HCT116 (cell line): ENCODE measurements around the gene RAD9A. TPM values are rescaled to one million over a fixed set of nuclear protein-coding genes. Genes with fewer than 3 reads are reported as not detected.

Experiments used
- ATAC-seq: fragments of 200-7000 bp; cut with Tn5 transposase; 2 replicates; pipeline ENCODE4 v1.9.1; 2020; ENCODE audit warnings: mild to moderate bottlenecking, moderate library complexity
- BruUV-seq: library from RNA; stranded (reverse); fragments of 400-500 nt; replicated peaks from 2 replicates; lab custom pipeline; 2021; lab: Mats Ljungman, UMichigan
- CTCF ChIA-PET: fragments of 300-600 bp; sonication (Branson Sonifier 250); formaldehyde crosslinking; loops from one replicate; lab custom pipeline; 2021; ENCODE audit warnings: antibody characterized with exemption; lab: Charles Lee
- POLR2A ChIA-PET: fragments of 300-600, 350-600 bp; sonication (Branson Sonifier 250); formaldehyde crosslinking; loops from one replicate; lab custom pipeline; 2021; ENCODE audit warnings: antibody characterized with exemption; lab: Charles Lee
- RAD21 ChIA-PET, 2 experiments: fragments of 300-600 bp; sonication (Branson Sonifier 250); formaldehyde crosslinking; loops; one replicate each; lab custom pipeline; 2023; ENCODE audit warnings: low total read pairs in 2 of 2; ENCODE audit not compliant: uncharacterized antibody in 2 of 2, unreplicated experiment in 2 of 2, low non-redundant PET in 1 of 2; lab: Charles Lee
- DNase-seq: peaks from one replicate; pipeline ENCODE4 v3.0.0-alpha.2; 2010; ENCODE audit warnings: low read depth, low spot score
- H2AFZ ChIP-seq: fragments of 200-600 bp; shearing (Covaris generic), sonication (generic); 2 replicates; pipeline ENCODE4 v1.6.1; 2017; ENCODE audit warnings: low read depth, mixed run types, mixed read lengths, antibody characterized with exemption, low read length; ENCODE audit not compliant: poor library complexity, severe bottlenecking
- H3K27ac ChIP-seq: 2 replicates; pipeline ENCODE4 v1.5.1; 2012; ENCODE audit warnings: low read depth, low read length
- H3K27me3 ChIP-seq: fragments of 200-600 bp; sonication (generic); 2 replicates; pipeline ENCODE4 v1.6.1; 2016; ENCODE audit warnings: mixed run types, low read length, mixed read lengths; ENCODE audit not compliant: insufficient read depth
- H3K36me3 ChIP-seq, 2 experiments: fragments of 200-500 bp in 1 of 2; fragments of 200-600 bp in 1 of 2; sonication (Bioruptor generic) in 1 of 2; sonication (generic) in 1 of 2; 2 replicates each; pipeline versions ENCODE4 v1.5.1 to v1.6.1; 2014 to 2016; ENCODE audit warnings: low read length in 2 of 2, inconsistent platforms in 1 of 2, mixed read lengths in 1 of 2, mixed run types in 1 of 2; ENCODE audit not compliant: insufficient read depth in 2 of 2, control insufficient read depth in 1 of 2
- H3K4me1 ChIP-seq, 2 experiments: fragments of 200-600 bp in 1 of 2; sonication (generic) in 1 of 2; 2 replicates each; pipeline versions ENCODE4 v1.5.1 to v1.6.1; 2012 to 2017; ENCODE audit warnings: low read length in 2 of 2, inconsistent platforms in 1 of 2, mild to moderate bottlenecking in 1 of 2, mixed read lengths in 1 of 2, mixed run types in 1 of 2, moderate library complexity in 1 of 2; ENCODE audit not compliant: insufficient read depth in 2 of 2, control insufficient read depth in 1 of 2
- H3K4me2 ChIP-seq: fragments of 200-600 bp; sonication (generic); 2 replicates; pipeline ENCODE4 v1.6.1; 2017; ENCODE audit warnings: mixed run types, low read length, mixed read lengths
- H3K4me3 ChIP-seq, 2 experiments: fragments of 200-600 bp in 1 of 2; sonication (generic) in 1 of 2; replicated peaks in 1 of 2; 2 replicates each; pipeline ENCODE4 v1.5.1; 2011 to 2016; ENCODE audit warnings: low read length in 2 of 2, control low read depth in 1 of 2, low read depth in 1 of 2, mild to moderate bottlenecking in 1 of 2, mixed read lengths in 1 of 2, mixed run types in 1 of 2
- H3K79me2 ChIP-seq: fragments of 200-600 bp; sonication (generic); 2 replicates; pipeline ENCODE4 v1.6.1; 2017; ENCODE audit warnings: mild to moderate bottlenecking, mixed run types, low read length, moderate library complexity, mixed read lengths; ENCODE audit not compliant: insufficient read depth
- H3K9ac ChIP-seq: fragments of 200-600 bp; sonication (generic); 2 replicates; pipeline ENCODE4 v1.6.1; 2016; ENCODE audit warnings: low read length, mixed read lengths
- H3K9me2 ChIP-seq: fragments of 200-600 bp; sonication (generic), shearing (Covaris generic); 2 replicates; pipeline ENCODE4 v1.6.1; 2017; ENCODE audit warnings: mixed run types, mild to moderate bottlenecking, moderate library complexity; ENCODE audit not compliant: insufficient read depth
- H3K9me3 ChIP-seq, 2 experiments: fragments of 200-500 bp in 1 of 2; fragments of 200-600 bp in 1 of 2; sonication (Bioruptor generic) in 1 of 2; sonication (generic) in 1 of 2; 2 replicates each; pipeline ENCODE4 v1.6.1; 2014 to 2017; ENCODE audit warnings: low read length in 2 of 2, mixed read lengths in 2 of 2, inconsistent platforms in 1 of 2, low read depth in 1 of 2, mild to moderate bottlenecking in 1 of 2, mixed run types in 1 of 2, moderate library complexity in 1 of 2; ENCODE audit not compliant: control insufficient read depth in 1 of 2, insufficient read depth in 1 of 2
- H4K20me1 ChIP-seq: fragments of 200-600 bp; sonication (generic), shearing (Covaris generic); 2 replicates; pipeline ENCODE4 v1.6.1; 2017; ENCODE audit warnings: mixed run types, mild to moderate bottlenecking, moderate library complexity; ENCODE audit not compliant: insufficient read depth
- CTCF ChIP-seq, 3 experiments: fragments of 200-600 bp in 1 of 3; sonication (generic) in 1 of 3; IDR thresholded peaks in 2 of 3; conservative IDR thresholded peaks in 1 of 3; 2 replicates each; pipeline ENCODE4 v1.5.1; 2012 to 2017; ENCODE audit warnings: low read depth in 2 of 3, low read length in 2 of 3, antibody characterized with exemption in 1 of 3, borderline replicate concordance in 1 of 3, control low read depth in 1 of 3, mild to moderate bottlenecking in 1 of 3, mixed read lengths in 1 of 3, mixed run types in 1 of 3, moderate library complexity in 1 of 3; ENCODE audit not compliant: insufficient read depth in 1 of 3
- JUND ChIP-seq: IDR thresholded peaks from 2 replicates; pipeline ENCODE4 v1.6.1; 2012
- POLR2AphosphoS5 ChIP-seq: IDR thresholded peaks from 2 replicates; pipeline ENCODE4 v1.6.1; 2011; ENCODE audit warnings: mild to moderate bottlenecking, low read depth, low read length, moderate library complexity
- REST ChIP-seq: IDR thresholded peaks from 2 replicates; pipeline ENCODE4 v1.6.1; 2012; ENCODE audit warnings: low read depth
- SP1 ChIP-seq: IDR thresholded peaks from 2 replicates; pipeline ENCODE4 v1.6.1; 2012; ENCODE audit warnings: low read depth
- SRF ChIP-seq: IDR thresholded peaks from 2 replicates; pipeline ENCODE4 v1.6.1; 2012; ENCODE audit warnings: low read depth
- TCF7L2 ChIP-seq: IDR thresholded peaks from 2 replicates; pipeline ENCODE4 v1.7.0; 2011; ENCODE audit warnings: borderline replicate concordance, inconsistent platforms; ENCODE audit not compliant: insufficient read depth, insufficient read length; ENCODE audit errors: extremely low read depth
- ZBTB33 ChIP-seq: IDR thresholded peaks from 2 replicates; pipeline ENCODE4 v1.6.1; 2011; ENCODE audit warnings: mild to moderate bottlenecking, low read length, moderate library complexity; ENCODE audit not compliant: insufficient replicate concordance; ENCODE audit errors: extremely low read depth
- ZFX ChIP-seq: fragments of 450-650 bp; IDR thresholded peaks from 2 replicates; pipeline ENCODE4 v1.6.1; 2017
- ZNF274 ChIP-seq: fragments of 200-500 bp; sonication (Bioruptor generic); IDR thresholded peaks from 2 replicates; pipeline ENCODE4 v1.6.1; 2014; ENCODE audit warnings: mild to moderate bottlenecking, low read depth, low read length, inconsistent platforms
- intact Hi-C: fragments of 100-400 bp; cut with micrococcal nuclease; formaldehyde crosslinking; loops from 2 replicates; pipeline ENCODE4 v1.10.0; 2022
- total RNA-seq: library from RNA; stranded (reverse); gene quantifications from one replicate; pipeline ENCODE4 v1.2.1, GENCODE V29; 2021; ENCODE audit not compliant: unreplicated experiment

RAD9A gene
- total RNA-seq, 1 experiment from 2014 or later = 49.8 TPM

GRCh38 chr11:67374571-67375281 lies 17.1 kb upstream of the RAD9A start:
- Histone ChIP-seq H3K9ac (peak overlapping the region; percentile 100), H3K9me2 (no peaks in the 10 kb centered on the region), H3K4me2 (peak overlapping the region; percentile 88), H3K79me2 (peaks cover 31% of the 10 kb centered on the region), H3K4me1 (peaks cover 66 to 84% of the 10 kb centered on the region in 2 experiments), H3K27me3 (no peaks in the 10 kb centered on the region), H3K4me3 (peak overlapping the region; percentile 64 to 83), H3K36me3 (no peaks in the 10 kb centered on the region), H4K20me1 (no peaks in the 10 kb centered on the region), H3K27ac (peak overlapping the region; percentile 100), H3K9me3 (no peaks in the 10 kb centered on the region), H2AFZ (no peak overlapping the region)
- ATAC-seq (peak; percentile 10), DNase-seq (no peak)
- ChIA-PET CTCF (interaction anchor here (0.7 to 15.5 kb wide), 5 partner anchors 7 to 28 kb away, joined by 4 to 456 read pairs (median 9); partner anchors contain the start of gene POLD4), POLR2A (interaction anchor here (0.7 to 15.1 kb wide), 6 partner anchors 12 to 113 kb away, joined by 3 to 210 read pairs (median 4); partner anchors contain the start of genes POLD4 and PPP1CA), RAD21 (interaction anchor here (0.5 to 1.6 kb wide), 3 partner anchors 7 to 23 kb away, joined by 3 to 7 read pairs (median 6); no protein-coding TSS in a partner anchor)
- intact Hi-C loops = loop anchor here (1.0 kb wide), 1 partner anchor 17 kb away; no protein-coding TSS in a partner anchor
- no peak for TF ChIP-seq ZBTB33
- no peak for TF ChIP-seq SP1
- no peak for TF ChIP-seq ZFX
- TF ChIP-seq REST = no peak
- TF ChIP-seq ZNF274 = no peak
- TF ChIP-seq SRF = no peak
- no peak for TF ChIP-seq CTCF (IDR thresholded peaks at IDR 0.05 in 2 of 3, conservative IDR thresholded peaks at IDR 0.05 in 1 of 3; ENCODE audit: borderline replicate concordance in 1 of 3, insufficient read depth in 1 of 3, low read depth in 2 of 3, low read length in 2 of 3)
- TF ChIP-seq JUND = no peak
- TF ChIP-seq TCF7L2 = no peak
- TF ChIP-seq POLR2AphosphoS5 = no peak
- BruUV-seq = TSS peak; percentile 96
